K562 (cell line): Measurements from ENCODE around the gene NAV2. TPM values are rescaled to one million over a fixed set of nuclear protein-coding genes. Genes with fewer than 3 reads are reported as not detected.

ENCODE experiments used
- ATAC-seq: fragments of 200-7000 bp; cut with Tn5 transposase; 3 replicates; pipeline ENCODE4 v1.9.1; 2020; ENCODE audit warnings: moderate library complexity
- BruUV-seq: library from RNA; stranded (reverse); fragments of 400-500 nt; replicated peaks from 2 replicates; lab custom pipeline; 2021; lab: Mats Ljungman, UMichigan
- CTCF ChIA-PET: fragments of 300-600 bp; formaldehyde crosslinking; extraction: SDS; loops from one replicate; lab custom pipeline; 2021; ENCODE audit warnings: low intra/inter-chr PET ratio; lab: Yijun Ruan, JAX
- POLR2A ChIA-PET: fragments of 300-600, 350-650 bp; sonication (Branson Sonifier 250); formaldehyde crosslinking; extraction: SDS; loops from one replicate; lab custom pipeline; 2021; ENCODE audit warnings: antibody characterized with exemption, inconsistent platforms; lab: Yijun Ruan, JAX
- DNase-seq, 4 experiments: peaks; one replicate each; pipeline versions ENCODE4 v3.0.0 to v3.0.0-alpha.2; 2011 to 2018; ENCODE audit warnings: low spot score in 3 of 4, mixed read lengths in 3 of 4; ENCODE audit errors: extremely low read depth in 1 of 4
- FAIRE-seq: peaks from 2 replicates; lab custom pipeline; 2011; peaks lifted over from hg19 to GRCh38; lab: Jason Lieb, UNC
- H2AFZ ChIP-seq: 2 replicates; pipeline ENCODE4 v1.6.0; 2011; ENCODE audit warnings: low read depth, low read length, control low read depth, inconsistent platforms
- H3K27ac ChIP-seq: fragments of 200-600 bp; 3 replicates; pipeline ENCODE4 v1.8.0; 2011; ENCODE audit warnings: low read depth, mild to moderate bottlenecking, control low read depth, inconsistent platforms, low read length, moderate library complexity, mixed read lengths; ENCODE audit errors: extremely low read depth
- H3K27me3 ChIP-seq, 2 experiments: fragments of 300-600 bp in 1 of 2; 2 replicates in 1 of 2; 3 replicates in 1 of 2; pipeline versions ENCODE4 v1.6.0 to v1.8.0; 2011; ENCODE audit warnings: inconsistent platforms in 2 of 2, low read length in 2 of 2, mild to moderate bottlenecking in 1 of 2, mixed read lengths in 1 of 2, moderate library complexity in 1 of 2; ENCODE audit not compliant: control insufficient read depth in 2 of 2, insufficient read depth in 2 of 2
- H3K36me3 ChIP-seq: fragments of 300-600 bp; 3 replicates; pipeline ENCODE4 v1.8.0; 2011; ENCODE audit warnings: mild to moderate bottlenecking, low read length, inconsistent platforms; ENCODE audit not compliant: control insufficient read depth, insufficient read depth
- H3K4me1 ChIP-seq, 2 experiments: fragments of 200-600 bp in 1 of 2; replicated peaks in 1 of 2; 2 replicates in 1 of 2; 3 replicates in 1 of 2; pipeline versions ENCODE4 v1.5.1 to v1.8.0; 2011; ENCODE audit warnings: inconsistent platforms in 2 of 2, low read length in 2 of 2, mild to moderate bottlenecking in 1 of 2, mixed read lengths in 1 of 2, moderate library complexity in 1 of 2; ENCODE audit not compliant: control insufficient read depth in 2 of 2, insufficient read depth in 2 of 2
- H3K4me2 ChIP-seq: 2 replicates; pipeline ENCODE4 v1.6.1; 2011; ENCODE audit warnings: low read length, control low read depth, inconsistent platforms, mixed read lengths; ENCODE audit not compliant: insufficient read depth
- H3K4me3 ChIP-seq: fragments of 200-600 bp; sonication (generic), shearing (Covaris generic); 2 replicates; pipeline ENCODE4 v1.5.1; 2016; ENCODE audit warnings: control low read depth, inconsistent platforms
- H3K79me2 ChIP-seq: fragments of 200-600 bp; 3 replicates; pipeline ENCODE4 v1.8.0; 2011; ENCODE audit warnings: low read length, inconsistent platforms; ENCODE audit not compliant: control insufficient read depth, insufficient read depth
- H3K9ac ChIP-seq, 2 experiments: 2 replicates each; pipeline versions ENCODE4 v1.6.0 to v1.6.1; 2011; ENCODE audit warnings: low read depth in 2 of 2, low read length in 2 of 2, control low read depth in 1 of 2, inconsistent platforms in 1 of 2, mild to moderate bottlenecking in 1 of 2, mixed read lengths in 1 of 2; ENCODE audit not compliant: insufficient read depth in 1 of 2
- H3K9me1 ChIP-seq: one replicate; pipeline ENCODE4 v1.6.0; 2011; ENCODE audit warnings: inconsistent platforms, mild to moderate bottlenecking, low read length, moderate library complexity; ENCODE audit not compliant: control insufficient read depth, insufficient read depth
- H3K9me3 ChIP-seq: replicated peaks from 2 replicates; pipeline ENCODE4 v1.5.1; 2011; ENCODE audit warnings: low read depth, low read length, inconsistent platforms; ENCODE audit not compliant: control insufficient read depth, insufficient read depth
- H4K20me1 ChIP-seq: replicated peaks from 2 replicates; pipeline ENCODE4 v1.6.1; 2011; ENCODE audit warnings: low read length, inconsistent platforms, mixed read lengths; ENCODE audit not compliant: control insufficient read depth, insufficient read depth
- BRD4 ChIP-seq: fragments of 200-600 bp; sonication (generic); IDR thresholded peaks from 2 replicates; pipeline ENCODE4 v1.6.1; 2017; ENCODE audit warnings: inconsistent platforms
- CREM ChIP-seq: IDR thresholded peaks from 2 replicates; pipeline ENCODE4 v1.6.1; 2014; ENCODE audit warnings: antibody characterized with exemption, low read depth
- ELF2 ChIP-seq: fragments of 250-450 bp; sonication (Bioruptor Pico); IDR thresholded peaks from 2 replicates; pipeline ENCODE4 v1.5.0; 2021; ENCODE audit warnings: mild to moderate bottlenecking
- EP300 ChIP-seq: IDR thresholded peaks from 2 replicates; pipeline ENCODE4 v1.6.1; 2012; ENCODE audit warnings: low read length, improper control_type of control experiment
- ETV1 ChIP-seq: fragments of 450-650 bp; conservative IDR thresholded peaks from 2 replicates; pipeline ENCODE4 v1.6.1; 2016; ENCODE audit warnings: missing genetic modification characterization, control low read depth, low read depth, missing compliant biosample characterization
- GATAD2A ChIP-seq: fragments of 450-650 bp; IDR thresholded peaks from 2 replicates; pipeline ENCODE4 v1.6.1; 2017
- KAT7 ChIP-seq: sonication (generic); formaldehyde crosslinking; IDR thresholded peaks from 2 replicates; pipeline ENCODE4 v1.8.0; 2022; ENCODE audit warnings: missing genetic modification reagents, mild to moderate bottlenecking, borderline replicate concordance
- MIER1 ChIP-seq: fragments of 450-650 bp; IDR thresholded peaks from 2 replicates; pipeline ENCODE4 v1.6.1; 2016; ENCODE audit warnings: antibody characterized with exemption, mild to moderate bottlenecking, low read depth
- MTA3 ChIP-seq: fragments of 450-650 bp; formaldehyde crosslinking; IDR thresholded peaks from 2 replicates; pipeline ENCODE4 v1.6.1; 2017; ENCODE audit warnings: mild to moderate bottlenecking, borderline replicate concordance
- PHF20 ChIP-seq: fragments of 450-650 bp; IDR thresholded peaks from 2 replicates; pipeline ENCODE4 v1.6.1; 2018; ENCODE audit not compliant: partially characterized antibody
- THRAP3 ChIP-seq: fragments of 450-650 bp; IDR thresholded peaks from 2 replicates; pipeline ENCODE4 v1.6.1; 2016; ENCODE audit warnings: mild to moderate bottlenecking, inconsistent platforms, borderline replicate concordance
- ZNF174 ChIP-seq: fragments of 250-450 bp; sonication (Bioruptor Pico); IDR thresholded peaks from 2 replicates; pipeline ENCODE4 v1.4.0; 2020; ENCODE audit warnings: mild to moderate bottlenecking
- ZNF354B ChIP-seq: fragments of 250-450 bp; sonication (Bioruptor Pico); IDR thresholded peaks from 2 replicates; pipeline ENCODE4 v1.4.0; 2020
- ZNF395 ChIP-seq: fragments of 200-800 bp; sonication (Bioruptor generic); IDR thresholded peaks from 2 replicates; pipeline ENCODE4 v1.6.1; 2017; ENCODE audit warnings: missing genetic modification characterization, missing compliant biosample characterization
- ZNF398 ChIP-seq: fragments of 250-450 bp; sonication (Bioruptor Pico); IDR thresholded peaks from 2 replicates; pipeline ENCODE4 v1.8.0; 2021; ENCODE audit warnings: moderate library complexity, mild to moderate bottlenecking, inconsistent platforms
- WGBS: fragments of 100-300 bp; shearing (Covaris generic); methylation state at CpG from one replicate; pipeline ENCODE4 v1.1.6; 2016; ENCODE audit warnings: low coverage, mixed read lengths; ENCODE audit not compliant: insufficient coverage; ENCODE audit errors: missing lambda C conversion rate; 5-methylcytosine and 5-hydroxymethylcytosine counted together
- in situ Hi-C: fragments of 300-500 bp; cut with MboI; formaldehyde crosslinking; loops from 4 replicates; pipeline ENCODE4 v1.15.0; 2018; ENCODE audit warnings: inconsistent platforms, mixed read lengths
- intact Hi-C: fragments of 100-400 bp; cut with micrococcal nuclease; formaldehyde crosslinking; loops from 2 replicates; pipeline ENCODE4 v1.14.2; 2022
- polyA plus RNA-seq, 8 experiments: library from polyadenylated mRNA; depleted of rRNA in 4 of 8; stranded (reverse) in 5 of 8; unstranded in 3 of 8; fragments of >200 nt; fragmentation: Nextera tagmentation in 2 of 8; fragmentation: Illumina TruSeq in 1 of 8; extraction: Ambion mirVana in 2 of 8; extraction: Trizol in 1 of 8; gene quantifications; 2 replicates each; pipeline versions ENCODE4 v1.2.1 to v1.2.3, GENCODE V29; 2011 to 2014; ENCODE audit warnings: inconsistent platforms in 1 of 8, missing spikeins in 1 of 8
- total RNA-seq, 7 experiments: library from RNA; depleted of rRNA in 6 of 7; stranded (reverse); fragments of >200 nt in 6 of 7; fragmentation: Illumina TruSeq in 2 of 7; extraction: Trizol in 2 of 7; gene quantifications; 2 replicates each; pipeline versions ENCODE4 v1.2.1 to v1.2.3, GENCODE V29; 2011 to 2021; ENCODE audit warnings: low replicate concordance in 1 of 7
- TF ChIP-seq, protein P1 (sequence below): IDR thresholded peaks from 2 replicates; pipeline ENCODE4 v1.6.1; 2016; ENCODE audit warnings: missing genetic modification characterization, missing compliant biosample characterization
- TF ChIP-seq, protein P2 (sequence below): IDR thresholded peaks from 2 replicates; pipeline ENCODE4 v1.6.1; 2011; ENCODE audit not compliant: insufficient read length; ENCODE audit errors: extremely low read depth

NAV2 gene
- total and polyA plus RNA-seq, 9 of the 15 experiments (the other 6 are each of a cell fraction or from before 2014, with no cell fraction given) = 0.03 to 0.35 (median 0.05) TPM

DNA sequence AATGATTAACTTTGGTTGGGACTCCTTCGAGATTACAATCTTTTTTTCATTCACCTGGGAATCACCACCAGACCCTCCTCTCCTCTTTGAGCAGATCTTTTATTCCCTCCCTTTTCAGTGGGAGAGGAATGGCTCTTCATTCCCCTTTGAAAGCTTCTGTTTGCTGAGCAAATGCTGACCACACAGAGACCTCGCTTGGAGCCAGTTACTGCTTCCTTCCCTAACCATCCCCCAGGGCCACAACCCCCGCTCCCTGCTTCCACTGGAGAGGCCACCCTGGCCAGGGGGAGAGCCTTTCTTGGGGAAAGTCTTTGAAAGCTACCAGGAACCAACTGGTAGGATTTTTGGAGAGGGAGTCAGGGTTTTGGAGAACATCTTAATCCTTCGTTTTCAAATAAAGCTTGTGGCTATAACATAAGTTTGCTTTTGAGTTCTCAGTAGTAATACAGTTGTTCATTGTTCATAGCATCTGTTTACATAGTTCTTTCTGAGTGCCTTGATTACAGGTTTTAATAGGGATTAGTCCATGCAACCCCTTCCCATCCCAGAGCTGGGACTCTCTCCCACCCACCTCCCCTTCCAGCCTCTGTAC lies 309.2 kb downstream of the NAV2 start:
- Histone ChIP-seq H3K9me1 (no peaks in the 10 kb centered on the region), H3K4me2 (no peak overlapping the region), H3K4me3 (no peak overlapping the region), H3K27ac (no peak overlapping the region), H3K36me3 (no peaks in the 10 kb centered on the region), H3K9me3 (no peaks in the 10 kb centered on the region), H3K27me3 (peaks cover 0 to 13% of the 10 kb centered on the region in 2 experiments; a peak in 3 of 5 replicates), H3K4me1 (no peaks in the 10 kb centered on the region; a peak in 1 of 5 replicates), H2AFZ (no peak overlapping the region), H4K20me1 (no peaks in the 10 kb centered on the region), H3K79me2 (no peaks in the 10 kb centered on the region), H3K9ac (no peak overlapping the region)
- intact Hi-C loops (no loop called here), in situ Hi-C loops (no loop called here)
- DNase-seq (no peak), FAIRE-seq (no peak), ATAC-seq (no peak)
- BruUV-seq = no TSS peak
- CTCF ChIA-PET = no interaction called here
- 15% methylated on average over 4 of the region's 4 CpGs for WGBS
- POLR2A ChIA-PET = interaction anchor here (0.8 kb wide), 1 partner anchor 37 kb away, joined by 3 read pairs; no protein-coding TSS in a partner anchor
- TF ChIP-seq ETV1 (tag) (no peak), BRD4 (no peak), PHF20 (no peak), GATAD2A (no peak), MIER1 (no peak), THRAP3 (no peak), EP300 (no peak), ZNF398 (no peak), CREM (no peak), ZNF395 (CRISPR knock-in tag) (no peak), ZNF174 (CRISPR knock-in tag) (no peak), ZNF354B (no peak), ELF2 (no peak), MTA3 (no peak), KAT7 (no peak)
- TF ChIP-seq, protein P1, sequence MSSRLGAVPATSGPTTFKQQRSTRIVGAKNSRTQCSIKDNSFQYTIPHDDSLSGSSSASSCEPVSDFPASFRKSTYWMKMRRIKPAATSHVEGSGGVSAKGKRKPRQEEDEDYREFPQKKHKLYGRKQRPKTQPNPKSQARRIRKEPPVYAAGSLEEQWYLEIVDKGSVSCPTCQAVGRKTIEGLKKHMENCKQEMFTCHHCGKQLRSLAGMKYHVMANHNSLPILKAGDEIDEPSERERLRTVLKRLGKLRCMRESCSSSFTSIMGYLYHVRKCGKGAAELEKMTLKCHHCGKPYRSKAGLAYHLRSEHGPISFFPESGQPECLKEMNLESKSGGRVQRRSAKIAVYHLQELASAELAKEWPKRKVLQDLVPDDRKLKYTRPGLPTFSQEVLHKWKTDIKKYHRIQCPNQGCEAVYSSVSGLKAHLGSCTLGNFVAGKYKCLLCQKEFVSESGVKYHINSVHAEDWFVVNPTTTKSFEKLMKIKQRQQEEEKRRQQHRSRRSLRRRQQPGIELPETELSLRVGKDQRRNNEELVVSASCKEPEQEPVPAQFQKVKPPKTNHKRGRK (tag) = no peak
- TF ChIP-seq, protein P2, sequence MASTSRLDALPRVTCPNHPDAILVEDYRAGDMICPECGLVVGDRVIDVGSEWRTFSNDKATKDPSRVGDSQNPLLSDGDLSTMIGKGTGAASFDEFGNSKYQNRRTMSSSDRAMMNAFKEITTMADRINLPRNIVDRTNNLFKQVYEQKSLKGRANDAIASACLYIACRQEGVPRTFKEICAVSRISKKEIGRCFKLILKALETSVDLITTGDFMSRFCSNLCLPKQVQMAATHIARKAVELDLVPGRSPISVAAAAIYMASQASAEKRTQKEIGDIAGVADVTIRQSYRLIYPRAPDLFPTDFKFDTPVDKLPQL = no peak
